NCI-H128 (cell line): Measurements from ENCODE around the gene MBTPS1.

Source experiments
- DNase-seq: peaks from one replicate; lab custom pipeline; 2025; ENCODE audit not compliant: unreplicated experiment; lab: John Stamatoyannopoulos, UW

MBTPS1 gene

GRCh38 chr16:84104231-84104630, 12.5 kb downstream of the MBTPS1 start:
- no peak for DNase-seq

GRCh38 chr16:84103678-84104077, 13.1 kb downstream of the MBTPS1 start:
- DNase-seq: no peak

GRCh38 chr16:84098939-84099338, 17.8 kb downstream of the MBTPS1 start:
- no peak for DNase-seq

- DNase-seq: no peak
These were observed 20.2 kb downstream of the MBTPS1 start for GRCh38 chr16:84096447-84097005.

GRCh38 chr16:84095466-84095865, 21.3 kb downstream of the MBTPS1 start:
- DNase-seq: no peak

GRCh38 chr16:84093879-84094270, 22.9 kb downstream of the MBTPS1 start:
- DNase-seq: no peak

- no peak for DNase-seq
These were observed 23.4 kb downstream of the MBTPS1 start for GRCh38 chr16:84093120-84093878.

- no peak for DNase-seq
These were observed 25.3 kb downstream of the MBTPS1 start for GRCh38 chr16:84091460-84091859.

- DNase-seq: no peak
These were observed 26.5 kb downstream of the MBTPS1 start for GRCh38 chr16:84090211-84090610.

GRCh38 chr16:84088695-84089395, 27.9 kb downstream of the MBTPS1 start:
- no peak for DNase-seq

- DNase-seq: no peak
These were observed 29.1 kb downstream of the MBTPS1 start for GRCh38 chr16:84087466-84088151.

- DNase-seq: no peak
These were observed 29.7 kb downstream of the MBTPS1 start for GRCh38 chr16:84087001-84087400.

GRCh38 chr16:84086341-84086740, 30.4 kb downstream of the MBTPS1 start:
- no peak for DNase-seq

- DNase-seq: no peak
These were observed 31.0 kb downstream of the MBTPS1 start for GRCh38 chr16:84085773-84086172.

- DNase-seq: no peak
These were observed 31.5 kb downstream of the MBTPS1 start for GRCh38 chr16:84085271-84085667.

- DNase-seq: no peak
These were observed 32.0 kb downstream of the MBTPS1 start for GRCh38 chr16:84084570-84085270.

GRCh38 chr16:84082835-84083569, 33.7 kb downstream of the MBTPS1 start:
- no peak for DNase-seq

- no peak for DNase-seq
These were observed 34.6 kb downstream of the MBTPS1 start for GRCh38 chr16:84082110-84082509.

- no peak for DNase-seq
These were observed 35.2 kb downstream of the MBTPS1 start for GRCh38 chr16:84081446-84081989.

- DNase-seq: no peak
These were observed 35.9 kb downstream of the MBTPS1 start for GRCh38 chr16:84080813-84081212.
